Middle frontal gyrus (tissue), 1 donor: Measurements from ENCODE around the gene SUCLG1.
A peak's percentile ranks its signal among the peaks of the same experiment; 100 is the strongest.
"Not testable (repeated sequence)": the region's sequence is repeated elsewhere in the genome, so short reads cannot be mapped to it uniquely, and the experiment has no call there.

Experiments
- DNase-seq: peaks from one replicate; pipeline ENCODE4 v3.0.0-alpha.2; 2015; ENCODE audit warnings: low spot score; ENCODE audit errors: extremely low spot score

SUCLG1 gene

DNA sequence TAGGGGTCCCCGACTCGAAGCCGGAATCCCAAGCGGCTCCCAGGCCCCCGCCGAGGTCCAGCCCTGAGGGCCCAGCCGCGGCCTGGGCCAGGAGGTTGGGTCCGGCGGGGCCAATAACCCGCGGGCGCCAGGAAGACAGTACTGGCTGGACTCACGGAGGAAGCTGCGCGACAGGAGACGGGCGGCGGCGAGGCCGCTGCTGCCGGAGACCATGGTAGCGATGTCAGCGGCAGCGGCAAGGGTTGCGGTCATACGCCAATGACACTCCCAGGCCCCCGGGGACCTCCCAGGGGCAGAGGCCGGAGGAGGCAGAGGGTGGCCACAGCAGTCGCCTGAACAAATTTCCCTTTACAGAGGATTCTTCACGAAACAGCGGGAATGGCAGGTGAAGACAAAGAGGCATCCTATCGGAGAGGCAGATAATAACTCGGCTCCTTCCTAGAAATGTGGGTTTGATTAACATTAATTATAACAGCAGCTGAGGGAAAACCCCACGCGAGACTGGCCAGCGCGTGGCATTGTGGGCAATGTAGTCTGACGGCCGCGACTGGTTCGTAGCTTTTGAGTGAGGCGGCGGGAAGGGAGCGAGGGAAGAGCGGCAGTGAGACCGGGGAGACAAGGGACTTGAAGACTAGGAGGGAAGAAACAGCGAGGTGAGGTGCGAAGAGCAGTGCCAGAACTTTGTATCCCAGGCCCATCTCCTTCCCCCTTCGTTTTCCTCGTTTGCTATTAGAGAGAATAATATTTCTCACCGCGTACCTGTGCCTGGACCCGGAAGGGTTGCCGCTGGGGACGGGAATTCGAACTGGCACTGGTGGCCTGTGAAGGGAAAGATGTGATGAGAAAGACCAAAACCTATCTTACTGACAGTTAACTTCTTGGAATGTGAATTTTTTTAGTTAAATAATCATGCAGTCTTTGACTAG lies at the start of gene SUCLG1:
TSS of gene SUCLG1 (minus strand) at position 263 of the 926 bp plus-strand sequence. CDS start at position 252, 11 bp downstream.
- DNase-seq, result peak; percentile 82

DNA sequence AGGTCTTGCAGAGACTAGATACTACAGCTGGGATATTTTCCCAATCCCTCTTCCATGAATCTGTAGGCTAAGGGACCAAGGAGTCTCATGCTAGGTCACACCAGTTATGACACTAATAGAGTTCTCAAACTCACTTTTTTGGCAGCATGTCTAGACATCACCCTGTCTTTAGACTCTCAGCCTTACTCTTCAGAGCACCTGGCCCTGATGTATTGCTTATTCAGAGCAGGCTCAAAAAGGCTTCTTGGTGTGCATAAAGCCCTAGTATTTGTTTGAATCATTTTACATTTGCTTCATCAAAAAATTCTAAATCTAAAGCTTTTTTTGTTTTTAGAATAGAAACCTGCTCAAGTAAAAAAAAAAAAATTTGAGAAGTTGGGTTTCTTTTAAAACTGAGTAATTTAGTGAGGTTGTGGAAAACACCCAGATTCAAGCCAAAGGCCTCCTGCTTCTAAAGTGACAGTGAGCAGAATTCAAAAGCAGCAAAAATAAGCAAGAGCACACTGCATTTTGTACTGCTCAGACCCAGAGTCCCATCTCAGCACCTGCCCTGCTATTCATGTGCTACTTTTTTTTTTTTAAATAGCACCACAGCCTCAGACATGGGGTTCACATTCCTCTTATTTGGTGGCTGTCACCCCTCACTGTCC lies 39.2 kb upstream of the SUCLG1 start:
- DNase-seq, result no peak

DNA sequence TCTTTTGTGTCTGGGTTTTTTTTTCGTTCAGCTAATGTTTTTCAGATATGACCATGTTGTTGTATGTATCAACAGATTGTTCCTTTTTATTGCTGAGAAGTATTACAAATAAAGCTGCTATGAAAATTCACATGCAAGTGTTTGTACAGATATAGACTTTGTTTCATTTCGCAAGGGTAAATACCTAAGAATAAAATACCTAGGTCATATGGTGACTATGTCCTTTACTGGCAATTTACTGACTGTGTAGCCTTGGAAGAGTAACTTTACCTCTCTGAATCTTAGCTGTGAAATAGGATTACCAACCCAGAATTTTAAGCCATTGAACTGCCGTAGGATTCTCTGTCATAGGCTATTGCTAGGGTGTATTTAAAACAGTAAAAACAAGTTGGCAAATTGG lies 38.2 kb upstream of the SUCLG1 start:
- no peak for DNase-seq

- no peak for DNase-seq
Observed at GRCh38 chr2:84496386-84496785, 37.3 kb upstream of the SUCLG1 start.

GRCh38 chr2:84495539-84496146 lies 36.6 kb upstream of the SUCLG1 start:
- DNase-seq, result peak; percentile 69

GRCh38 chr2:84494070-84494469 lies 35.0 kb upstream of the SUCLG1 start:
- no peak for DNase-seq

GRCh38 chr2:84493514-84493913 lies 34.4 kb upstream of the SUCLG1 start:
- DNase-seq, result peak; percentile 46

DNA sequence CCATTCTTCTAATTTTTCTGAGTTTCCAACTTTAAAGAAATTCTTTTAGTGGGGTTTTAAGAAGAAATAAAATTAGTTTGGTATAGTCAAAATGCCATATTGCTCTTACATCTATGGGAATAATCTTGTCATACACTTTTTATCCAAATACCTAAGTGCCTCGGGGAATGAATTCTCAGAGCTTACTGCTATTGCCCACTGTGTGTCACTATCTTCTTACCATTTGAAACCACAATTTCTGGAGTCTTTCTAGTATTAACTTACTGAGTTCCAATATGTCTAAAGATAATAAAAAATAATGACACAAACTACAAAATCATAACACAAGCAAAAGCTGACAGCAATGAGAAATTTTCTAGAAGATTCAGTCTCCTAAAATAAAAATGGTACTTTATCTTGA lies 33.5 kb upstream of the SUCLG1 start:
- no peak for DNase-seq

GRCh38 chr2:84491741-84492140 lies 32.7 kb upstream of the SUCLG1 start:
- DNase-seq, result no peak

DNA sequence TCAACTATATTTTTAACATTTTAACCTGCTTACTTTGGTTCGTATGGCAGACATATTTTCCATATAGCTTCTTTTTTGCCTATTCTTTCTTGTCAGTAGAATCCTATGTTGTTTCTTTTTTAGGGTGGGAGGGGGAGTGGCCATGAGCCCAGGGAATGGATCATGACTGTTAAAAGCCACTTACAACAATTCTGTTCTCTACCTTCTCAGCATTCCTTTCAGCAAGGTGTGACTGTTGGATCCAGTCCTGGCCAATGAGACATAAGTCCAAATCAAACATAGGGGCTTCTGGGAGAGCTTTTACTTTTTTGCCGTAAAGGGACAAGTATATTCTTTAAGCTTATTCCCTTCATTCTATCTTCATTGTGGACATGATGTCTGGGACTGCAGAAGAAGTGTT lies 32.2 kb upstream of the SUCLG1 start:
- no peak for DNase-seq

GRCh38 chr2:84487298-84487996 lies 28.4 kb upstream of the SUCLG1 start:
- no peak for DNase-seq

DNA sequence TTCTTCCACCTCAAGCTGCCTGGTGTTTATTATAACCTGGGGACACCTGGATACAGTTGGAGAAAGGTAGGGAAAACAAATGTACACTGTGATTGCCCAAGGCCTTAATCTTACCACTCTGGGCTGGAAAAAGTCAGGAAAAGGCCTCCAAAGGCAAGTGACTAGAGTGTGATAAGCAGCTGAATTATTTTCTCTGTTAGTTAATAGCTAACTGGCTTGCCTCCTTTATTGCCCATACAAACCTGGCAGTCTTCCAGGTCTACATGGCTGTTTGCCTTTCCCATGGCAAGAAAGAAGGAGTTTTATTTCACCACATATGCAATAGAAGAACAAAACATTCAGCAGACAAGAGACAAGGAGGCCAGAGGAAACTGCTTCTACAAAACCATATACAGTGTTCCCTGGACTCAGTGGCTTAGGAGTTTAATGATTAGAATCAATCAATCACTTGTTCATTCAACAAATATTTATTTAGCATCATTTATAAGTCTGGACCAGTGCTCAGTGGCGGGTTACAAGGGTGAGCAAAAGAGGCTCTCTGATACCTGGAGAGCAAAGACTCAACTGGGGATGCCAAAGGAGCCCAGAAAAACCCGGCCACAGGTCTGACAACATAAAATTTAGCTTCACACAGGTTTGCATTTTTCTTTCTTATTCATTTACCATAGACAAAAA lies 27.5 kb upstream of the SUCLG1 start:
- DNase-seq, result no peak

- DNase-seq, result no peak
Observed at GRCh38 chr2:84483320-84483719, 24.2 kb upstream of the SUCLG1 start.

DNA sequence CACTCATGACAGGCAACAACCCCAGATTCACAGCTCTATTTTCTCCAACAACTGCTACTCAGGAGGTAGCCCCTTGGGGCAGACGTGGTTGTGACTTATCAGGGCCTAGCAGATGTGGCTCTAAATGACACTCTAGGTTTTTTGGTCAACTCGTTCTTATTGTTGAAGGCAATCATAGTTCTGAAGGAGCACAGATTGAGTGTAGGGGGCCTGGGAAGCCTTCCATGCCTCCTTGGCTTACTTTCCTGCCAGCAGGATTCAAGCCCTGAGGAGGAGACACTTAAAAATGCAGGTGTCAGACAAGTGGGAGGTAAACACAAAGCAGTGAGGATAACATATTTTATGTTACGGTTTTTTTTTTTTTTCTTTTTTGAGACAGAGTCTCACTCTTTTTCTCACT lies 23.5 kb upstream of the SUCLG1 start:
- peak; percentile 24 for DNase-seq

GRCh38 chr2:84481702-84482101 lies 22.6 kb upstream of the SUCLG1 start:
- no peak for DNase-seq

- no peak for DNase-seq
Observed at GRCh38 chr2:84478867-84479266, 19.8 kb upstream of the SUCLG1 start.

DNA sequence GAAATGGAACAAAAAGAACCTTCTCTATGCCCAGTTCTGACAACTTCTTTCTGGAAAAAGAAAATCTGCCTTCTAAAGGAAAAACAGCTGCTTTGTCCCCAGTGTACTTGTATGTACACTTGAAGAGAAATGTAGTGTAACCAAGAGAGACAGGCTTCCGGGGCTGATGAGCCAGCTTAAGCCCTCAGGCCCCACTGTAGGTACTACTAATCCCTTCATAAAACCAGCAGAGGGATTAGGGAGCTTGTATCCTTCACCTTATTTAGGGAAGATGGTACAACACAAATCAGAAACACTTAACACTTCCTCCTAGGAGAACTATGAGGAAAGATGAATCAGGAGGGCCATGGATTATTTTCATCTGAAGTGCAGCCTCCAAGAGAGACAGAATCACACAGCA lies 18.8 kb upstream of the SUCLG1 start:
- no peak for DNase-seq

- no peak for DNase-seq
Observed at GRCh38 chr2:84474176-84474575, 15.1 kb upstream of the SUCLG1 start.

GRCh38 chr2:84472856-84473565 lies 13.9 kb upstream of the SUCLG1 start:
- DNase-seq, result no peak

- DNase-seq, result not testable (repeated sequence)
Observed at GRCh38 chr2:84472423-84472822, 13.3 kb upstream of the SUCLG1 start.
